K562 (cell line): ENCODE data around the gene NME2. TPM values are rescaled to one million over a fixed set of nuclear protein-coding genes. Genes with fewer than 3 reads are reported as not detected.
A peak's percentile ranks its signal among the peaks of the same experiment; 100 is the strongest.

Experiments used
- ARID3A ChIP-seq: IDR thresholded peaks from 2 replicates; pipeline ENCODE4 v1.6.1; 2012; ENCODE audit warnings: low read depth, low read length, improper control_type of control experiment, borderline replicate concordance
- ATF3 ChIP-seq, 2 experiments: fragments of 450-650 bp in 1 of 2; sonication (generic) in 1 of 2; formaldehyde crosslinking in 1 of 2; IDR thresholded peaks in 1 of 2; conservative IDR thresholded peaks in 1 of 2; 2 replicates each; pipeline versions ENCODE4 v1.6.1 to v1.8.1; 2016 to 2023; ENCODE audit warnings: mild to moderate bottlenecking in 2 of 2, moderate library complexity in 2 of 2, inconsistent platforms in 1 of 2, missing genetic modification reagents in 1 of 2
- BCL6 ChIP-seq: fragments of 250-450 bp; sonication (Bioruptor Pico); IDR thresholded peaks from 2 replicates; pipeline ENCODE4 v1.4.0; 2020
- BCOR ChIP-seq: fragments of 450-650 bp; IDR thresholded peaks from 2 replicates; pipeline ENCODE4 v1.6.1; 2016
- DDX20 ChIP-seq: fragments of 450-650 bp; IDR thresholded peaks from 2 replicates; pipeline ENCODE4 v1.6.1; 2016; ENCODE audit warnings: missing genetic modification characterization, low read depth, mild to moderate bottlenecking, missing compliant biosample characterization, moderate library complexity
- HNRNPLL ChIP-seq: fragments of 200-400 bp; formaldehyde crosslinking; IDR thresholded peaks from 2 replicates; pipeline ENCODE4 v1.6.1; 2017; ENCODE audit warnings: low read length, low read depth, mild to moderate bottlenecking; ENCODE audit not compliant: poor library complexity, severe bottlenecking
- KLF1 ChIP-seq: fragments of 450-650 bp; IDR thresholded peaks from 2 replicates; pipeline ENCODE4 v1.6.1; 2016; ENCODE audit warnings: missing genetic modification characterization, missing compliant biosample characterization
- MBD1 ChIP-seq: fragments of 250-450 bp; sonication (Bioruptor Pico); IDR thresholded peaks from 2 replicates; pipeline ENCODE4 v1.8.0; 2022; ENCODE audit warnings: inconsistent platforms
- NCOA4 ChIP-seq: fragments of 450-650 bp; IDR thresholded peaks from 2 replicates; pipeline ENCODE4 v1.6.1; 2018; ENCODE audit warnings: mild to moderate bottlenecking; ENCODE audit not compliant: partially characterized antibody
- NCOR1 ChIP-seq: fragments of 450-650 bp; IDR thresholded peaks from 2 replicates; pipeline ENCODE4 v1.6.1; 2016; ENCODE audit warnings: mild to moderate bottlenecking, moderate library complexity
- OTX1 ChIP-seq: fragments of 450-650 bp; formaldehyde crosslinking; IDR thresholded peaks from 2 replicates; pipeline ENCODE4 v1.4.0; 2022; ENCODE audit warnings: mild to moderate bottlenecking
- PHB2 ChIP-seq: fragments of 450-650 bp; IDR thresholded peaks from 2 replicates; pipeline ENCODE4 v1.6.1; 2017; ENCODE audit warnings: low read depth
- RBM34 ChIP-seq: fragments of 200-400 bp; formaldehyde crosslinking; IDR thresholded peaks from 2 replicates; pipeline ENCODE4 v1.6.1; 2018; ENCODE audit warnings: low read length, borderline replicate concordance; ENCODE audit not compliant: insufficient read depth
- SMARCA5 ChIP-seq: fragments of 450-650 bp; IDR thresholded peaks from 2 replicates; pipeline ENCODE4 v1.6.1; 2016
- STAT5A ChIP-seq: IDR thresholded peaks from 2 replicates; pipeline ENCODE4 v1.6.1; 2012; ENCODE audit warnings: low read length, inconsistent platforms, borderline replicate concordance
- THRAP3 ChIP-seq: fragments of 450-650 bp; IDR thresholded peaks from 2 replicates; pipeline ENCODE4 v1.6.1; 2016; ENCODE audit warnings: mild to moderate bottlenecking, inconsistent platforms, borderline replicate concordance
- ZBTB33 ChIP-seq: sonication (generic); formaldehyde crosslinking; IDR thresholded peaks from 2 replicates; pipeline ENCODE4 v1.8.1; 2023; ENCODE audit warnings: mild to moderate bottlenecking, missing genetic modification reagents
- ZNF12 ChIP-seq: sonication (generic); formaldehyde crosslinking; IDR thresholded peaks from 2 replicates; pipeline ENCODE4 v1.4.0; 2020; ENCODE audit warnings: mild to moderate bottlenecking, missing genetic modification reagents
- polyA plus RNA-seq, 8 experiments: library from polyadenylated mRNA; depleted of rRNA in 4 of 8; stranded (reverse) in 5 of 8; unstranded in 3 of 8; fragments of >200 nt; fragmentation: Nextera tagmentation in 2 of 8; fragmentation: Illumina TruSeq in 1 of 8; extraction: Ambion mirVana in 2 of 8; extraction: Trizol in 1 of 8; gene quantifications; 2 replicates each; pipeline versions ENCODE4 v1.2.1 to v1.2.3, GENCODE V29; 2011 to 2014; ENCODE audit warnings: inconsistent platforms in 1 of 8, missing spikeins in 1 of 8
- total RNA-seq, 7 experiments: library from RNA; depleted of rRNA in 6 of 7; stranded (reverse); fragments of >200 nt in 6 of 7; fragmentation: Illumina TruSeq in 2 of 7; extraction: Trizol in 2 of 7; gene quantifications; 2 replicates each; pipeline versions ENCODE4 v1.2.1 to v1.2.3, GENCODE V29; 2011 to 2021; ENCODE audit warnings: low replicate concordance in 1 of 7

The NME2 gene
- total and polyA plus RNA-seq, 9 of the 15 experiments (the other 6 are each of a cell fraction or from before 2014, with no cell fraction given) = 684 to 1,202 (median 924) TPM

- peak; percentile 65 for TF ChIP-seq HNRNPLL
- TF ChIP-seq ATF3 (IDR thresholded peaks at IDR 0.05) = no peak
- no peak for TF ChIP-seq ATF3 (CRISPR knock-in tag; conservative IDR thresholded peaks at IDR 0.05)
- TF ChIP-seq DDX20 = no peak
- 0 out of 2 replicates have a peak, but pooled peaks have one; percentile 17 for TF ChIP-seq KLF1 (tag)
- TF ChIP-seq BCL6 (CRISPR knock-in tag) = no peak
- TF ChIP-seq PHB2 = no peak
- no peak for TF ChIP-seq STAT5A
- no peak for TF ChIP-seq ZNF12 (CRISPR knock-in tag)
- TF ChIP-seq ZBTB33 (CRISPR knock-in tag) = no peak; the same call in 1 of the 2 replicates
- no peak; the same call in 1 of the 2 replicates for TF ChIP-seq NCOR1
- no peak for TF ChIP-seq THRAP3
- no peak for TF ChIP-seq ARID3A
- 0 out of 2 replicates have a peak, but pooled peaks have one; percentile 60 for TF ChIP-seq RBM34
- TF ChIP-seq OTX1 (CRISPR knock-in tag) = no peak
- TF ChIP-seq BCOR = no peak
- TF ChIP-seq SMARCA5 = no peak
- no peak for TF ChIP-seq MBD1 (CRISPR knock-in tag)
- no peak for TF ChIP-seq NCOA4
Observed at GRCh38 chr17:51166198-51166986, at the start of gene NME2 (continued).
